ENCODE measurements around the gene TMEM62.
"Not testable (repeated sequence)": the region's sequence is repeated elsewhere in the genome, so short reads cannot be mapped to it uniquely, and the experiment has no call there.

The TMEM62 gene

GRCh38 chr15:43225201-43225949 lies 92.0 kb downstream of the TMEM62 start:
- peak; percentile 70 to 76 for TF ChIP-seq CTCF (IDR thresholded peaks at IDR 0.05)
- Histone ChIP-seq H3K27me3 (peaks cover 0 to 2% of the 10 kb centered on the region in 2 donors), H3K4me1 (no peaks in the 10 kb centered on the region), H3K36me3 (no peaks in the 10 kb centered on the region), H3K9me3 (no peaks in the 10 kb centered on the region), H3K27ac (no peak overlapping the region), H3K4me3 (no peak overlapping the region)
- intact Hi-C loops (cut with DNase I; ENCODE audit: low total_unique reads) = loop anchor here (5.0 kb wide), 1 partner anchor 57 kb away; no protein-coding TSS in a partner anchor
- DNase-seq = peak in 1 of 2 donors; percentile 42

GRCh38 chr15:43225950-43226255 lies 92.5 kb downstream of the TMEM62 start:
- not testable (repeated sequence) for H3K27me3 ChIP-seq, H3K27ac ChIP-seq, H3K9me3 ChIP-seq, DNase-seq, H3K4me3 ChIP-seq, H3K36me3 ChIP-seq, H3K4me1 ChIP-seq
- intact Hi-C loops (cut with DNase I; ENCODE audit: low total_unique reads) = loop anchor here (5.0 kb wide), 1 partner anchor 56 kb away; no protein-coding TSS in a partner anchor

DNA sequence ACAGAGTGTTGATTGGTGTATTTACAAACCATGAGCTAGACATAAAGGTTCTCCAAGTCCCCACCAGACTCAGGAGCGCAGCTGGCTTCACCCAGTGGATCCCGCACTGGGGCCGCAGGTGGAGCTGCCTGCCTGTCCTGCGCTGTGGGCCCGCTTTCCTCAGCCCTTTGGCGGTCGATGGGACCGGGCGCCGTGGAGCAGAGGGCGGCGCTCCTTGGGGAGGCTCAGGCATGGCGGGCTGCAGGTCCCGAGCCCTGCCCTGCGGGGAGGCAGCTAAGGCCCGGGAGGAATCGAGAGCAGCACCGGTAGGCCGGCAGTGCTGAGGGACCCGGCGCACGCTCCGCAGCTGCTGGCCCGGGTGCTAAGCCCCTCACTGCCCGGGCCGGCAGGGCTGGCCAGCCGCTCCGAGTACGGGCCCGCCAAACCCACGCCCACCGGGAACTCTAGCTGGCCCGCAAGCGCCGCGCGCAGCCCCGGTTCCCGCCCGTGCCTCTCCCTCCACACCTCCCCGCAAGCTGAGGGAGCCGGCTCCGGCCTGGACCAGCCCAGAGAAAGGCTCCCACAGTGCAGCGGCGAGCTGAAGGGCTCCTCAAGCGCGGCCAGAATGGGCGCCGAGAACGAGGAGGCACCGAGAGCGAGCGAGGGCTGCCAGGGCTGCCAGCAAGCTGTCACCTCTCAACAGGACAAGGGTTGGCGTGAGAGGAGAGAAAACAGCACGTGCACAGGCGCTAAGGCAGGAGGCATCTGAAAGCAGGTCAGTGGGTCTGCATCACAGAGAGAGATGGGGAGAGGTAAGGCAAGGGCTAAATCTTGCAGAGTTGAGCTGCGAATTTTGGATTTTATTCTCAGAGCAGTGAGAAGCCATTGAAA lies 93.3 kb downstream of the TMEM62 start:
- Histone ChIP-seq H3K27me3 (peaks cover 0 to 2% of the 10 kb centered on the region in 2 donors), H3K4me3 (no peak overlapping the region), H3K4me1 (no peaks in the 10 kb centered on the region), H3K9me3 (no peaks in the 10 kb centered on the region), H3K36me3 (no peaks in the 10 kb centered on the region), H3K27ac (no peak overlapping the region)
- intact Hi-C loops (cut with DNase I; ENCODE audit: low total_unique reads) = loop anchor here (5.0 kb wide), 1 partner anchor 56 kb away; no protein-coding TSS in a partner anchor
- DNase-seq = no peak
- no peak for TF ChIP-seq CTCF (IDR thresholded peaks at IDR 0.05)

- no peaks in the 10 kb centered on the region for H3K9me3 ChIP-seq
- H3K4me1 ChIP-seq = no peaks in the 10 kb centered on the region
- H3K4me3 ChIP-seq = no peak overlapping the region
- TF ChIP-seq CTCF (IDR thresholded peaks at IDR 0.05) = no peak
- H3K27me3 ChIP-seq = peaks cover 0 to 4% of the 10 kb centered on the region in 2 donors
- intact Hi-C loops (cut with DNase I; ENCODE audit: low total_unique reads) = loop anchor here (5.0 kb wide), 1 partner anchor 52 kb away; no protein-coding TSS in a partner anchor
- no peaks in the 10 kb centered on the region for H3K36me3 ChIP-seq
- H3K27ac ChIP-seq = peak overlapping the region in 1 of 2 donors; percentile 33
- DNase-seq = no peak
Measured at GRCh38 chr15:43229977-43230376, 96.6 kb downstream of the TMEM62 start.

DNA sequence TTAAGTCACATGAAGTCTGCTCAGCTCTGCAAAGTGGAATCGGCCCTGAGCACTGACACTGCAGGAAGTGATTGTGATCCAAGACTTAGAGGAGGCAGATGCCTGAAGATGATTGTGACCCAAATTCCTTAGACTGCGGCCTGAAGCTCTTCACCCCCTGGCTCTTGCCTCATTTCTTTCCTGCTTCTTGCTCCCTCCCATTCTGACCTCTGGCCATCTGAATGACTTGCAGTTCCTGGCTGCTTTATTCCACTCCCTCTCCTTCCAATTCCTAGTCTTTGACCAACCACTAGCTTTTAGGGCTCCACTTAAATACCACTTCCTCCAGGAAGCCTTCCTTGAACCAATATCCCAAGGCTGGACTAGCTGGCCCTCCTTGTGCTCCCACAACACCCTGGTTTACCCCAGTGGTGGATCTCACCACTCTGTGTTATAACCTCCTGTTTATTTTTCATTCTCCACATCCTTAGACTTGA lies 97.3 kb downstream of the TMEM62 start:
- intact Hi-C loops (cut with DNase I; ENCODE audit: low total_unique reads) = no loop called here
- TF ChIP-seq CTCF (IDR thresholded peaks at IDR 0.05) = no peak

More for the DNA sequence above, 97.3 kb downstream of the TMEM62 start:
- H3K36me3 ChIP-seq = no peaks in the 10 kb centered on the region
- peak; percentile 63 to 74 for DNase-seq
- H3K27ac ChIP-seq = peak overlapping the region in 1 of 2 donors; percentile 41
- no peaks in the 10 kb centered on the region for H3K4me1 ChIP-seq
- H3K27me3 ChIP-seq = peaks cover 0 to 4% of the 10 kb centered on the region in 2 donors
- no peaks in the 10 kb centered on the region for H3K9me3 ChIP-seq
- H3K4me3 ChIP-seq = no peak overlapping the region

All from tibial artery (tissue), 4 donors.